Stimulated activated CD4-positive, alpha-beta T cell treated with anti-CD3 and anti-CD28 coated beads, TNF-alpha, amount 100 ng/mL, for 48 hours (primary cell): ENCODE data around the gene ZXDC.

Source experiments
- DNase-seq, 3 donors: peaks; one replicate each; pipeline ENCODE4 v3.0.0-alpha.2; 2020; ENCODE audit warnings: low read depth in 3 of 3

Gene ZXDC

DNA sequence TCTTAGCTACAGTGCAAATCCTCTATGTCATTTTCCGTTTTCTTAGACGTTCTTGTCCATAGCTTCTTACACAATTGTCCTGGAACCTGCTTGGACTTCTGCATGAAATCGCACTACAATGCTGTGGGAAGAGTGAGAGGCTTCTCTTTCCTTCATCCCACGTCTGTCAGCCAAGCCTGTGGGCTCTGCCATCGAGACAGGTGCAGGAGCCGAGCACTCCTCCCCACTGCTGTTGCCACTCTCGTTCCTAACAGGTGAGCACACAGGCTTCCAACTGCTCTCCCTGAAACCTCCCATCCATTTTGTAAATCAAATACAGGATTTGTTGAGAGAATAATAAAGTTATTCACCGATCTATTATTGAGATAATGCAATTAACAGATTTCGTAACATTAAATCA, 23.5 kb downstream of the ZXDC start:
- DNase-seq, result no peak

- no peak for DNase-seq
These were observed 24.2 kb downstream of the ZXDC start for GRCh38 chr3:126451511-126451910.

- DNase-seq, result no peak
These were observed 24.9 kb downstream of the ZXDC start for GRCh38 chr3:126450744-126451143.

DNA sequence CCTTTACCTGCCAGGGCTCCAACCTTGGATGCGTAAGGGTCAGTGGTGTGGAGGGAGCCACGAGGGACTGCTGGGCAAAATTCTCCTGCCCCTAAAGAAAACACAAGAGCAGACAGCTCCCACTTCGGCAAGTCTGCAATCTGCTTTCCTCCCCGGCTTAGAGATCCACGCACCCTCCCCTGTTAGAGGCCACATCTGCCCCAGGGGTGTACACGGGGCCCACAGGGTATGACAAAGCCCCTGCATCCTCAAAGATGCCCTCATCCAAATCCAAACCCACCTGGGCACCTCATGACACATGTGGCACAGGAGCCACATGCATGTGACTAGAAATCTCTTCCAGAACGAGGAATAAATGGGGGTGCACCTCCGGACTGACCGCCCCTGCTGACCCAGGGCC, 25.5 kb downstream of the ZXDC start:
- no peak for DNase-seq

DNA sequence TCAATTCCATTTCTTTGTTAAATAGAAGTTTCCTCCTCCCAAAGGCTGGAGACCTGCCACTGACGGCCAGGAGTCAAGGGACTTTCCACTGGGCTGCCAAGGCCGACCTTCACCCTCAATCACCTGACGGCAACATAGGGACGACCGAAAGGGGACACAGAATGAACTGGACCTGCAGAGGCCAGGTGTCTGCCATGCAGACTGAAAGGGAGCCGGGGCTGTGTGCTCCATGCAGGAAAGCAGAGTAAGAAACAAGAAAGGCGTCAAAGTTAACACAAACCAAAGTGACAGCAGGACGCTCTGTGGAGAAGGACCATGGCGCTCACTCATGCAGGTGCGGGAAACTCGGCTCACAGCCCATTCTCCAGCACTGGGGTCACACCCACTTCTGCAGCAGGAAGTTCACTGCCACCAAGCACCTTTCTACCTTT, 26.1 kb downstream of the ZXDC start:
- no peak for DNase-seq

DNA sequence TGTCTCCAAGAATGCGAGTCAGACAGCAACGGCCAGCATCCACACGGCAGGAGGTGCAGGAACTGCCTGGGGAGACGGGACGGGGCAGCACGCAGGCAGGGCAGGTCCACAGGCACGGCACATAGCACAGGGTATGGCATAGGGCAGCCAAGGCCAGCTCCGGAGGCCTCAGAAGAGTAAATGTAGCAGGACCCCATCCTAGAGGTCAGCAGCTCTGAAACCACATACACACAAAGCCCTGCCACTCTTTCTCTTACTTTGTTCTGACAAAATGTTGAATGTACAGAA, 26.9 kb downstream of the ZXDC start:
- no peak for DNase-seq

GRCh38 chr3:126448136-126448892, 27.4 kb downstream of the ZXDC start:
- no peak for DNase-seq

GRCh38 chr3:126447456-126448106, 28.1 kb downstream of the ZXDC start:
- DNase-seq, result no peak

DNA sequence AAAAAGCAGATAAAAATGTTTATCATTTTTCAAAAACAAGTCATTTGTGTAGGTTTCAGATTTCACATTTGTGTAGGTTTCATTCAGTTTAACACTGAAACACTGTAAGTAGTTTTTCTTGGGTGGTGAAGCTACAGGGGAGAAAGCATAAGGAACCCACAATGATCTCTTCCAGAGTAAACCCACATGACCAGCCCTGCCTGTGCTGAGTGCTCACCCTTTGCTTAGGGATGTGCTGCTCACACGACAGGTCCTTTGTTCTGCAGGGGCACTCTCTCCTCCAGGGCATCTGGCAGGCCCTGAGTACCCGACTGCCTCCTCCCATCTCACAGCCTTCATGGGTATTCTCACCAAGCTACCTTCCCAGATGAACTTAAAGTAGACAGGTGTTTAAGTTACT, 28.9 kb downstream of the ZXDC start:
- no peak for DNase-seq

DNA sequence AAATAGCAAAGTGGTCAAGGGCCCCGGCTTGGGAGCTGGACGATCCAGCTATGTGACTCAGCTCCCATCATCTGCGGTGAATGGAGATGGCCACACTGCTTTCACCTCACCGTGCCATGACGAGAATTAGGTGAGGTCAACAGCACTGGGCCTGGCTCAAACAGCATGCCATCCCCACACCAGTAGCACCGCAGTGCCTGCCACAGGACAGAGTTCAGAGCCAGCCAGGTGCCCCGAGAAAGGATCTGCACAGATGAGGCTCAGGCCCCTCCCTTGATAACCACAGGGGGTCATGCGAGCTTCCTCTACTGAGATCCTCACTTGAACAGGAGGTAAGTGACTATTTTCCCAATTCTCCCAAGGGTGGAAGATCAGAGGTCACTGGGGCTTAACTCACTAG, 29.4 kb downstream of the ZXDC start:
- no peak for DNase-seq

DNA sequence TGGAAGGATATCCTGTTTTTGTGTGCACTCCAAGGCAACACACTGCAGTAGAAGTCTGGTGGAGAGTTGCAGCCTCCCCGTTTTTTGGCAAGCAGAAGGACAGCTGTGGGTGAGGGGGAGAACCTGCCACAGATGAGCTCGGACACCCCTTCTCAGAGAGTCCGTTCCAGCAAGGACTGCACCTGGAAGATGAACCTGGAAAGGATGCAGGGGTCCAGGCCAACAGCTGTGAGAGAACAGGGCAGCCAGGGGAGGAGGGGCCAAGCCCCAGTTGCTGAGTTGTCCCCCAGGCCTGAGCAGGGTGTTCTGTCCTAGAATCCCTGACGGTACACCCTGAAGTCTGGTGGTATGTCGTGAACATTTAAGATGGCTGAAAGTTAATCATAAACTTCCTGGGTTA, 30.2 kb downstream of the ZXDC start:
- DNase-seq, result no peak

- no peak for DNase-seq
These were observed 32.8 kb downstream of the ZXDC start for GRCh38 chr3:126442856-126443242.

- no peak for DNase-seq
These were observed 33.4 kb downstream of the ZXDC start for GRCh38 chr3:126442094-126442855.

DNA sequence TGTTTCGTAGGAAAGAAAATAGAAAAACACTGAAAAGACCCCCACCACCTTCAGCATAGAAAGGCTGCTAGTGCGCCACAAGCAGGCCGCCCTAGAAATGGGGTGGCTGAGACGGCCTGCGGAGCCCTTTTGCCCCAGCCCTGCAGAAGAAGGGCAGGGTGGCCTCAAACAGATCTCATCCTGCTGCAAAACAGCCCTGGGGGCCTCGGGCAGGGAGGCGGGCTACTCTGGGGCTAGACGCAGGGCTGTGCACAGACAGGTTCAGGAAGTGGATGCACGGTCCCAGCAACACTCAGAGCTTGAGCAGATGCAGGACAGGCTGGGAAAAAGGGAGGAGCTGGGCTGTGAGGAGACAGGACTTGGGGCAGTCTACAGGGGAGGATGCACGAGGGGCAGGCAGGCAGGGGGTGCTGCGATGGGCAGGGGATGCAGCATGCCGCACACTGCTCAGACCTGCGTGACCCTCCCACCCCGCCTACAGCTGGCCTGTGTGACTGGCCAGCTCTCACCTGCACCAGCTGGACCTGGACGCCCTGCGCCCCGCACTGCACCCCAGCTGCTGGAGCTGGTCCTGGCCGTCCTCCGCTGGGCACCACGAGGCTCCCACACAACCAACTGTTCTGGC, 34.3 kb downstream of the ZXDC start:
- DNase-seq, result no peak

DNA sequence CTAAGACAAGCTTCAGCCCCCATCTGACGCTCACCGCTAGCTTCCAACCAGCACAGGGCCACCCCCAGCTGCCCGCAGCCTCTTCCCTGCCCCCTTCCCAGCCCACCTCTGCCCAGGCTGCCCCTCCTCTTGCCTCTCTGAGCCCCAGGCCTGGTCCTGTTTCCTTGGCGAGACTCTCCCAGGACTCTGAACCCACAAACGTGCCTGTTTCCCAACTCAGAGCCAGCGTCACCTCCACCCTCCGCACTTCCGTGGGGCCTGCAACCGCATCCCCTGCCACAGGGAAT, 35.0 kb downstream of the ZXDC start:
- no peak for DNase-seq

- no peak for DNase-seq
These were observed 35.6 kb downstream of the ZXDC start for GRCh38 chr3:126439968-126440708.

- no peak for DNase-seq
These were observed 36.2 kb downstream of the ZXDC start for GRCh38 chr3:126439346-126439967.

DNA sequence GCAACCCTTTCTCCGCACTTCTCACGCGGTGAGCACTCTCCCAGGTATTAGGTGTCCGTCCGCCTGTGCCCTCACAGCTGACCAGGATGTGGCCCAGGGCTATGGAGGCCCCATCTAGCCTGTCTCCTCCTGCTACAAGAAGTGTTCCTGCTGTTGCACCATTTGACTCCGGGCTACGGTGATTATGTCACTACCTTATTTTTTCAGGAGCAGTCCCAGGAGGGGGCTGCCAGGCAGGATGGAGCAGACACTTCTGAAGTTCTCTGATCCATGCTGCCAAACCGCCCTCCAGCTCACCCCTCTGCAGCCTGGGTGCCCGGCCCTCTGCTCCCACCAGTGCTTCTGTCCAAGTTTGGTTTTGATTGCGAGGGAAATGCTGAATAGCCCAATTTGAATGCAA, 36.9 kb downstream of the ZXDC start:
- DNase-seq, result no peak

DNA sequence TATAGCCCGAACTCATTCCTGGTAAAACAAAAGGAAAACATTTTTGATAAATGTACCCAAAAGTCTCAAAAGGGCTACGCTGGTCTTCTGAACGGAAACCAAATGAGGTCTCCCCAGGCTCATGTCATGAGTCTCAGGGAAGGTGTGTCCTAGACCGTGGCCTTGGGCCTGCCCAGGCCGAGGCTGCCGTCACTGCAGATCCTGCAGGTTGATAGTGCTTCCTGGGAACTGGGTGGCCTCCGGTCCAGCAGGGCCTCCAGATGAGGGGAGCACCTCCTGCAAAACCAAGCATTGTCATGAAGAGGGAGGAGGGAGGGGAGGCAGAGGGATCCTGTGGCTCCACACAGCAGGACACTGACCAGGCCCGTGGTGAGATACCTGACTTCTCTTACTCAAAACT, 37.5 kb downstream of the ZXDC start:
- no peak for DNase-seq

GRCh38 chr3:126436826-126437717, 38.6 kb downstream of the ZXDC start:
- no peak for DNase-seq
